Activated B cell treated with CpG ODN at 0.5 μM for 24 hours (primary cell): ENCODE measurements around the gene RPS26. TPM values are rescaled to one million over a fixed set of nuclear protein-coding genes. Genes with fewer than 3 reads are reported as not detected.

Source experiments
- ATAC-seq: fragments of 200-7000 bp; cut with Tn5 transposase; one replicate; pipeline ENCODE4 v1.10.0; 2021; ENCODE audit warnings: low read depth, mild to moderate bottlenecking, moderate library complexity
- CTCF ChIA-PET: fragments of 350-600 bp; sonication (Branson Sonifier 250); formaldehyde crosslinking; loops from one replicate; lab custom pipeline; 2021; ENCODE audit warnings: antibody characterized with exemption; lab: Charles Lee
- POLR2A ChIA-PET: fragments of 350-600 bp; sonication (Branson Sonifier 250); formaldehyde crosslinking; loops from one replicate; lab custom pipeline; 2021; ENCODE audit warnings: antibody characterized with exemption; lab: Charles Lee
- DNase-seq: peaks from one replicate; pipeline ENCODE4 v3.0.0; 2022
- H3K27ac Mint-ChIP-seq: one replicate; pipeline ENCODE4 v1.8.0; 2020; ENCODE audit warnings: mixed read lengths
- H3K27me3 Mint-ChIP-seq: one replicate; pipeline ENCODE4 v1.8.0; 2021; ENCODE audit warnings: mixed read lengths
- H3K36me3 Mint-ChIP-seq: one replicate; pipeline ENCODE4 v1.8.0; 2021; ENCODE audit warnings: low read depth, mixed read lengths
- H3K4me1 Mint-ChIP-seq: one replicate; pipeline ENCODE4 v1.8.0; 2021; ENCODE audit warnings: mixed read lengths
- H3K4me3 Mint-ChIP-seq: one replicate; pipeline ENCODE4 v1.8.0; 2020; ENCODE audit warnings: mild to moderate bottlenecking, mixed read lengths
- H3K9me3 Mint-ChIP-seq: one replicate; pipeline ENCODE4 v1.8.0; 2020; ENCODE audit warnings: mixed read lengths
- CTCF ChIP-seq: fragments of 200-600 bp; IDR thresholded peaks from one replicate; pipeline ENCODE4 v1.8.0; 2022; ENCODE audit warnings: antibody characterized with exemption, mild to moderate bottlenecking
- intact Hi-C: fragments of 100-400 bp; cut with micrococcal nuclease; formaldehyde crosslinking; loops from one replicate; pipeline ENCODE4 v1.15.1; 2024
- total RNA-seq: library from RNA; stranded (reverse); gene quantifications from 2 replicates; pipeline ENCODE4 v1.2.3, GENCODE V29; 2022

The RPS26 gene
- total RNA-seq, 1 donor from 2014 or later, result 28.1 TPM

- Mint-ChIP-seq H3K27ac (no peak overlapping the region), H3K4me3 (no peak overlapping the region), H3K9me3 (no peaks in the 10 kb centered on the region), H3K27me3 (peaks cover 11% of the 10 kb centered on the region), H3K36me3 (no peaks in the 10 kb centered on the region), H3K4me1 (no peaks in the 10 kb centered on the region)
- no peak for ATAC-seq
- DNase-seq, result no peak
- POLR2A ChIA-PET, result interaction anchor here (0.5 kb wide), 1 partner anchor 1391 kb away, joined by 3 read pairs; no protein-coding TSS in a partner anchor
- intact Hi-C loops, result no loop called here
- no peak for TF ChIP-seq CTCF
- CTCF ChIA-PET, result interaction anchor here (1.1 kb wide), 1 partner anchor 91 kb away, joined by 4 read pairs; no protein-coding TSS in a partner anchor
Observed at GRCh38 chr12:56086608-56087007, 44.9 kb downstream of the RPS26 start.

- Mint-ChIP-seq H3K27me3 (peaks cover 8% of the 10 kb centered on the region), H3K4me3 (no peak overlapping the region), H3K9me3 (no peaks in the 10 kb centered on the region), H3K4me1 (no peaks in the 10 kb centered on the region), H3K27ac (no peak overlapping the region), H3K36me3 (no peaks in the 10 kb centered on the region)
- ATAC-seq (no peak), DNase-seq (no peak)
- ChIA-PET POLR2A (no interaction called here), CTCF (no interaction called here)
- no peak for TF ChIP-seq CTCF
- intact Hi-C loops, result no loop called here
Observed at GRCh38 chr12:56087220-56087619, 45.5 kb downstream of the RPS26 start.

Other genes with a start within 250 kb of the RPS26 start
- 53.6 and 58.7 TPM in 2 replicates for gene SARNP, start 224.2 kb upstream of the RPS26 start, total RNA-seq
- gene ORMDL2, start 223.9 kb upstream of the RPS26 start, total RNA-seq, result 68.0 and 70.9 TPM in 2 replicates
- 34.2 and 37.4 TPM in 2 replicates for gene DNAJC14, start 212.3 kb upstream of the RPS26 start, total RNA-seq
- gene MMP19, start 199.0 kb upstream of the RPS26 start, total RNA-seq, result 0.31 TPM in 1 of 2 replicates, not detected in the other
- 39.6 and 41.7 TPM in 2 replicates for gene PYM1, start 114.0 kb upstream of the RPS26 start, total RNA-seq
- gene DGKA, start 110.8 kb upstream of the RPS26 start, total RNA-seq, result 86.8 and 95.9 TPM in 2 replicates
- gene PMEL, start 75.9 kb upstream of the RPS26 start, total RNA-seq, result 0.27 TPM in 1 of 2 replicates, not detected in the other
- 25.7 and 29.0 TPM in 2 replicates for gene CDK2, start 75.1 kb upstream of the RPS26 start, total RNA-seq
- gene RAB5B, start 67.8 kb upstream of the RPS26 start, total RNA-seq, result 82.1 and 83.8 TPM in 2 replicates
- gene SUOX, start 44.6 kb upstream of the RPS26 start, total RNA-seq, result 5.4 and 5.6 TPM in 2 replicates
- gene IKZF4, start 20.9 kb upstream of the RPS26 start, total RNA-seq, result 4.1 and 6.4 TPM in 2 replicates
- not detected in 2 replicates for gene ERBB3, start 38.2 kb downstream of the RPS26 start, total RNA-seq
- gene PA2G4, start 62.6 kb downstream of the RPS26 start, total RNA-seq, result 137 and 155 TPM in 2 replicates
- gene RPL41, start 74.7 kb downstream of the RPS26 start, total RNA-seq, result 5,829 and 6,631 TPM in 2 replicates
- gene ZC3H10, start 76.3 kb downstream of the RPS26 start, total RNA-seq, result 15.4 and 17.1 TPM in 2 replicates
- 120 and 137 TPM in 2 replicates for gene ESYT1, start 86.3 kb downstream of the RPS26 start, total RNA-seq
- gene MYL6B, start 110.7 kb downstream of the RPS26 start, total RNA-seq, result 25.2 and 36.2 TPM in 2 replicates
- gene MYL6, start 116.4 kb downstream of the RPS26 start, total RNA-seq, result 921 and 1,059 TPM in 2 replicates
- gene SMARCC2, start 147.6 kb downstream of the RPS26 start, total RNA-seq, result 109 and 136 TPM in 2 replicates
- 75.8 and 86.0 TPM in 2 replicates for gene RNF41, start 180.0 kb downstream of the RPS26 start, total RNA-seq
- 27.7 and 31.4 TPM in 2 replicates for gene NABP2, start 182.4 kb downstream of the RPS26 start, total RNA-seq
- gene SLC39A5, start 188.1 kb downstream of the RPS26 start, total RNA-seq, result 0.37 and 1.00 TPM in 2 replicates
- gene ANKRD52, start 216.5 kb downstream of the RPS26 start, total RNA-seq, result 44.1 and 44.8 TPM in 2 replicates
- gene COQ10A, start 225.0 kb downstream of the RPS26 start, total RNA-seq, result 30.2 and 35.6 TPM in 2 replicates